Activated T-helper 1 cell treated with Interleukin-2 at 50 U/mL for 16 hours (primary cell): ENCODE results near the gene PRR36.

Experiments
- DNase-seq: peaks from one replicate; pipeline ENCODE4 v3.0.0-alpha.2; 2020; ENCODE audit warnings: low read depth

Gene PRR36

GRCh38 chr19:7844951-7845350 lies 29.2 kb downstream of the PRR36 start:
- no peak for DNase-seq

DNA sequence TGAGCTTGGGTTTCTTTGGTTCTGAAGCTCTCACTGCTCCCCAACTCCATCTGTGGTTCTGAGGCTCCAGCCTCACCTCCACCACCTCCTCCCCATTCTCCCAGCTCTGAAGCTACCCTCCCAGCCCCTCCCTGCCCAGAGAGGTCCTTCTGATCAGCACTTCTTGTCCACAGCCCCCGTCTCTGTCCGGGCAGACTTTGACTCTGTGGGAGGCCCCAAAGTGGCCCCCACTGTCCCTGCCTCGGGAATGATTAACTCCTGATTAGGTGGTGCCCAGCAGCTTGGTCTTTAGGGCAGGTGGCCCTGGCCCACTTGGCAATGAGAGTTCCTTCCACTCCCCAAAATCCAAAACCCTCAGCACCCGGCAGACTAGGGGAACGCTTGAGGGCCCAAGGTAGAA lies 29.8 kb downstream of the PRR36 start:
- DNase-seq, result no peak

DNA sequence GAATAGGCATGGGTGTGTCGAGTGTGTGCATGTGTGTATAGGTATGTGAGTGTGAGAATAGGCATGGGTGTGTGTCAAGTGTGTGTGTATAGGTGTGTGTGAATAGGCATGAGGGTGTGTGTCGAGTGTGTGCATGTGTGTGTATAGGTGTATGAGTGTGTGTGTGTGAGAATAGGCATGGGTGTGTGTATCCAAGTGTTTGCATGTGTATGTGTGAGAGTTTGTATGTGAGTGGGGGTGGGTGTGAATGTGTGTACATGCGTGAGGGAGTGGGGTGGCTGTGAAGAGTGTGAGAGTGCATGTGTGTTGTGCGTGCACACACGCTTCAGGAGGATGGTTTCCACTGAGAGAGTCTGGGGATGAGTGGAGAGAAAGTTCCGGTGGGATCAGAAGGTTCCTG lies 30.7 kb downstream of the PRR36 start:
- no peak for DNase-seq

DNA sequence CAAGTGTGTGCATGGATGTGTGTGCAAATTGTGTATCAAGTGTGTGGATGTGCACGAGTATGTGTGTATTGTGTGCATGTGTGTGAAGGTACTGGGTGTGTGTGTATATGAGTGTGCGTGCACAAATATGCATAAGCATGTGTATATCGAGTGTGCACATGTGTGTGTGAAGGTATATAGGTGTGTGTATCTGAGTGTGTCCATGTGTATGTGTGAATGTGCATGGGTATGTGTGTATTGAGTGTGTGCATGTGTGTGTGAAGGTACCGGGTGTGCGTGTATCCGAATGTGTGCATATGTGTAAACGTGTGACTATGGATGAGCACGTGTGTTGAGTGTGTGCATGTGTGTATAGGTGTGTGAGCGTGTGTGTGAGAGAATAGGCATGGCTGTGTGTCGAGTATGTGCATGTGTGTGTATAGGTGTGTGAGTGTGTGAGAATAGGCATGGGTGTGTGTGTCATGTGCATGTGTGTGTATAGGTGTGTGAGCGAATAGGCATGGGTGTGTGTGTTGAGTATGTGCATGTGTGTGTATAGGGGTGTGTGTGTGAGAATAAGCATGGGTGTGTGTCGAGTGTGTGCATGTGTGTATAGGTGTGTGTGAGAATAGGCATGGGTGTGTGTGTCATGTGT lies 31.4 kb downstream of the PRR36 start:
- DNase-seq, result no peak

GRCh38 chr19:7841751-7842660 lies 32.2 kb downstream of the PRR36 start:
- DNase-seq, result no peak

GRCh38 chr19:7840629-7841028 lies 33.6 kb downstream of the PRR36 start:
- no peak for DNase-seq

GRCh38 chr19:7839476-7839875 lies 34.7 kb downstream of the PRR36 start:
- DNase-seq, result no peak

DNA sequence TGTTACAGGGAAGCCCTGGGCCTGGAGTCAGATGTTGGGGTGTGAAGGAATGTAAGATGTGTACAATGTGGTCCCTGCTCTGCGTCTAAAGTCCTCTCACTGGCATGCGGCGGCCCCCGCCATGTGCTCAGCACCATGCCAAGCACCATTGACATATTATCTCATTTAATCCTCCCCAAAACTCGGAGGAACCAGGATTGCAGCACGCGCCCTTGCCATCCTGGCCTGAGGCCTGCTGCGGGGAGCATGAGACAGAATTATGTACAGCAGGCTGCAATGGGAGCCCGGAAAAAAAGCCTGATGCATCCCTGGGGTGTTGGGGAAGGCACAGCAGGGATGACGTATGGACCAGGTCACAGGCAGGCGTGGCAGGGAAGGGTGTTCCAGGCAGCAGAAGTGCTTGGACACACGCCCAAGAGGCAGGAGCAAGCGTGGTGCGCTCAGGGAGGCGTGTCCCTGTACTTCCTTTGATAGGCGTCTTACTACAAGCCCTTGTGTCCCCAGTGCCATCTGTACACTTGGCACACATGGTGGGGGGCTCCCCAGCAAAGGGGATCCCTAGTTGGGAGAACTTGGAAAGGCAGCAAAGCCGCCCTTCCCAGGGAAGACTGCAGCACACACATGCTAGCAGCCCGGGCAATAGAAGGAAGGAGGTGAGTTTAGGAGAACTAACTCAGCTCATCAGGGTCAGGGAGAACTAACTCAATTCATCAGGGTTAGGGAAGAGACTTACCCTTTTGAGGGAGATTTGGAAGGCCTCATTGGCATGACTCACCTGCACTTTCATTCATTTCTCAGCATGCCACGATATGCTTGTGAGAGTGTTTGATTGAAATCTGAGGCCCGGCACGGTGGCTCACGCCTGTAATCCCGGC lies 40.7 kb downstream of the PRR36 start:
- DNase-seq, result no peak

DNA sequence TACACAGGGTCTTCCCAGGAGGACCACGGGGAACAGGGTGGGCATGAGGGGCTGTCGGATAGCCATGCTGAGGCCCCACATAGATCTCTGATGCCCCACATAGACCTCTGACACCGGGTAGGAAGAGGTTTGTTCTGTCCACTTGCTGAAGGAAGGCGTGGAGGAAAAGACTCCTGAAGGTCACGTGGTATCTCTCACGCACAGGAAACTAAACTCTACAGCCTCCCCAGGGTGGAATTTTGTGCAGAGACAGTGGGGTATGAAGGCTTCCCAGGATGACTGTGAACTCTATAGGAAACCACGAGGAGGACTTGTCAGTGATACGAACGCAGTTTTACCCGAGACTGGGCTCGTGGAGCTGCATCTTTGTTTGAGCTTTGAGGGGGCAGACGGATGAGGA lies 41.4 kb downstream of the PRR36 start:
- no peak for DNase-seq

DNA sequence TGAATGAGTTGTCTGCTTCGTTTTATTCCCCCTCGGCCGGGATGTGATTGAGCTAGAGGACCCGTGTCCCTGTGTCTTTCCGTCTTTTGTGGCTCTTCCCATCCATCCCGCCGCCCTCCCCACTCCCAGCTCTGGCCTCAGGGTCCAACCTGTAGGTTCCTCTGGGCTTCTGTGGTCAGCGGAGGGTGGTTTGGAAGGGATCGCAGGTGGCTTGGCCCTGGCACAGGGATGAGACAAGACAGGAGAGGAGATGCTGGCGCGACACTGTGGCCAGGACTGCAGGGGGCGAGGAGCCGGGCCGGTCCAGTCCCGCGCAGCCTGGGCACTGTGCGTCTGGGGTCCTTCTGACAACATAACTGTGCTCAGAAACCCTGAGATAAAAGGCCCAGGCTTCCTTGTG lies 42.2 kb downstream of the PRR36 start:
- no peak for DNase-seq

- DNase-seq, result no peak
Measured at GRCh38 chr19:7831452-7831851, 42.7 kb downstream of the PRR36 start.

- no peak for DNase-seq
Measured at GRCh38 chr19:7830823-7831222, 43.4 kb downstream of the PRR36 start.

DNA sequence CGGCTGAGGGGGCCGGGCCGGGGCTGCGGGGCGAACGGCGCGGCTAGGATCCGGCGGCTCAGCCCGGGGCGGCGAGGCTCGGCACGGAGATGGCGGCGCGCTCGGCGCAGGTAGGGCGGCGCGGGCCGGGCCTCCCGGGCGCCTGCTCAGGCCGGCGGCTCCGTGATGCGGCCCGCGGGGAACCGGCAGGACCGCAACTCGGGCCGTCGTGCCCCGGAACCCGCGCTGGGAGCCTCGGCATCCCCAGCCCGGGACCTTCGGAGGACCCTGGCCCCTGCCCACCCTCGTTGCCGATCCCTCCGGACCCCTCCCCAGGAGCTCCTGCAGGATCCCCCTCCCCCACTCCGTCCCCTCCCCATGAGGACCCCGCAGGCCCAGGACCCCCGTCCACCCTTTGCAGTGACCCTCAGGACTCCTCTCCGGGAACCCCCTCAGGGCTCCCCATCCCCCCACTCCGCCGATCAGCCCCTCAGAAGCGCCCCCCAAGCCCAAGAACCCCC lies 43.9 kb downstream of the PRR36 start:
- no peak for DNase-seq

GRCh38 chr19:7829561-7830271 lies 44.5 kb downstream of the PRR36 start, which contains the start of gene EVI5L:
Gene EVI5L, plus strand, starts transcription at chr19:7830218. Its CDS starts 16,325 bp downstream, at chr19:7846543.
- DNase-seq, result peak; percentile 99

GRCh38 chr19:7829166-7829520 lies 45.0 kb downstream of the PRR36 start:
- DNase-seq, result no peak

- DNase-seq, result no peak
Measured at GRCh38 chr19:7823686-7824301, 50.4 kb downstream of the PRR36 start.

DNA sequence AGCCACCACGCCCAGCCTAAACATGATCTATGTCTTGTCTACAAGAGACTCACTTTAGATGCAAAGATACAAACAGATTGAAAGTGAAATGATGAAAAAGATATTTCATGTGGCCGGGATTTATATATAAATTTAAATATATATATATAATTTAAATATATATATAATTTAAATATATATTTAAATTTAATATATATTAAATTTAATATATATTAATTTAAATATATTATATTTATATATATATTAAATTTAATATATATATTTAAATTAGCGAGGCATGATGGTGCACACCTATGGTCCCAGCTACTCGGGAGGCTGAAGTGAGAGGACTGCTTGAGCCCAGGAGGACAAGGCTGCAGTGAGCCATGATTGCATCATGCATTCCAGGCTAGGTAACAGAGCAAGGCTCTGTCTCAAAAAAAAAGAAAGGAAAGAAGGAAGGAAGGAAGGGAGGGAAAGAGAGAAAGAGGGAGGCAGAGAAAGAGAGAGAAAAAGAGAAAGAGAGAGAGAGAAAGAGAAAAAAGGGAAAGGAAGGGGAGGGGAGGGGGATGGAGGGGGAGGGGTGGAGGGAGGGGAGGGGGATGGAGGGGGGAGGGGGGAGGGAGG lies 51.2 kb downstream of the PRR36 start:
- DNase-seq, result no peak

DNA sequence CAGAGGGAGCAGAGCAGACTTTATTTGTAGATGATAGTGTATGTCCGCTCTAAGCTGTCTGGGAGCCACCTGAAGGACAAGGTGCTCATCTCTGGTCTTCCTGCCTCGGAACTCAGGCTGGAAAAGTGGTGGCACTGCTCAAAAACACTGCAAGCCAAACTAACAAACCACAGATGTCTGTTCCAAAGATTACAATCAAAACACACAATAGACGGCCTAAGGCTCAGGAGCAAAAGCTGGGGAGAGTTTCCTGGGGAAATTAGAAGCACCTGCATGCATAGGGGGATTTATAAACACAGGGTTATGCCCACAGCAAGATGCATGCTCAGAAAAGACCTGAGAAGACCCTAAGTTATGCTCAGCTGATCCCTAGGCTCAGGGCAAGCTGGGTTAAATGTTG lies 53.6 kb downstream of the PRR36 start:
- DNase-seq, result no peak

- DNase-seq, result no peak
Measured at GRCh38 chr19:7819337-7819736, 54.9 kb downstream of the PRR36 start.

- DNase-seq, result no peak
Measured at GRCh38 chr19:7818806-7819205, 55.4 kb downstream of the PRR36 start.
